NCI-H187 (cell line): ENCODE measurements around the gene CLCN7.
A peak's percentile ranks its signal among the peaks of the same experiment; 100 is the strongest.

ENCODE experiments used
- DNase-seq, 2 experiments: peaks; one replicate each; lab custom pipeline; 2025; lab: John Stamatoyannopoulos, UW

Gene CLCN7, protein sequence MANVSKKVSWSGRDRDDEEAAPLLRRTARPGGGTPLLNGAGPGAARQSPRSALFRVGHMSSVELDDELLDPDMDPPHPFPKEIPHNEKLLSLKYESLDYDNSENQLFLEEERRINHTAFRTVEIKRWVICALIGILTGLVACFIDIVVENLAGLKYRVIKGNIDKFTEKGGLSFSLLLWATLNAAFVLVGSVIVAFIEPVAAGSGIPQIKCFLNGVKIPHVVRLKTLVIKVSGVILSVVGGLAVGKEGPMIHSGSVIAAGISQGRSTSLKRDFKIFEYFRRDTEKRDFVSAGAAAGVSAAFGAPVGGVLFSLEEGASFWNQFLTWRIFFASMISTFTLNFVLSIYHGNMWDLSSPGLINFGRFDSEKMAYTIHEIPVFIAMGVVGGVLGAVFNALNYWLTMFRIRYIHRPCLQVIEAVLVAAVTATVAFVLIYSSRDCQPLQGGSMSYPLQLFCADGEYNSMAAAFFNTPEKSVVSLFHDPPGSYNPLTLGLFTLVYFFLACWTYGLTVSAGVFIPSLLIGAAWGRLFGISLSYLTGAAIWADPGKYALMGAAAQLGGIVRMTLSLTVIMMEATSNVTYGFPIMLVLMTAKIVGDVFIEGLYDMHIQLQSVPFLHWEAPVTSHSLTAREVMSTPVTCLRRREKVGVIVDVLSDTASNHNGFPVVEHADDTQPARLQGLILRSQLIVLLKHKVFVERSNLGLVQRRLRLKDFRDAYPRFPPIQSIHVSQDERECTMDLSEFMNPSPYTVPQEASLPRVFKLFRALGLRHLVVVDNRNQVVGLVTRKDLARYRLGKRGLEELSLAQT

DNA sequence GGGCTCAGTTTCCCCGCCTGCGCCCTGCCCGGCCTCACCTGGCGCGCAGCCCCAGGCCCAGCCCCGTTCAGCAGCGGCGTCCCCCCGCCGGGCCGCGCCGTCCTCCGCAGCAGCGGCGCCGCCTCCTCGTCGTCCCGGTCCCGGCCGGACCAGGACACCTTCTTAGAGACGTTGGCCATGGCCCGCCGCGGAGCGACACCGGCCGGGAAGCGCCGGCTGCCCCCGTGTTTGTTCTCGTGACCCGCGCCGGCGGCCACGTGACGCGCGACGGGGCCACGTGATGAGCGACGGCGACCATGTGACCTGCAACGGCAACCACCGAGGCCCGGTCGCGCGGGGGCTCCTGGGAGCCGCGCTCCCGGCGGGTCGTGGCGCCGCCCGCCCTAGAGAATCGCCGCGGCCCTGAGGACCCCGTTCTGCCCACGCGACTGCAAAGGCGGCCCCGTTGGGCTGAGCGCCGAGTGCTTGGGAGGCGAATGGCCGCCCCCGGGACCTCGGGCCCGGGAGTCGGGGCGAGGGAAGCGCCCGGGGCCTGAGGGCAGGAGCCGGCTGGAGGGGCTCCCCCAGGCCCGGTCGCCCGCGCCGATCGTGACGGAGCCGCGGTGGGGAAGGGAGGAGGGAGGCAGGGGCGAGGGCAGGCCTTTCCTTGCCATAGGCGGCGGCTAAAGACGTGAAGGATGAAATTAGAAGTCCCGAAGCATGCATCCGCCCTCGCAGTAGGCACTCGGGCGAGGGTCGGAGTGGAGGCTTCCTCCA, at the start of gene CLCN7:
TSS of gene CLCN7 (minus strand) at position 233 of the 756 bp plus-strand sequence. CDS start at position 179, 54 bp downstream.
- DNase-seq, result peak; percentile 79 to 86

DNA sequence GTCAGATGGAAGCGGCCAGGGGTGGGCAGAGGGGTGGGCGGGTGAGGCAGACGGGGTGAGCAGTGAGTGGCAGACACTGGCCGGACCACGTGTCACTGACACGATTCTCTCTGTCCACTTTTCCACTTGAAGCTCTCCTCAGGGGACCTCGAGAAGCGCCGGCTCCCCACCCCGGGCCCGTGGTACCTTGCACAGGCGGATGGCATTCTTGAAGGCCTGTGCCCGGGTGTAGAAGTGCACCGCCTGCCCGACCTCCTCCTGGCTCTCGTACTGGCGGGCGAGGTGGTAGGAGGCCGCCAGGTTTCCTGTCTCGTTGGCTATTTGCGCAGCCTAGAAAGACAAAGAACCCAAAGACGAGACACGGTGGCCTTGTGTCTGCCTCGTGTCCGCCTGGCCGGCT, 49.5 kb upstream of the CLCN7 start:
- no peak for DNase-seq

DNA sequence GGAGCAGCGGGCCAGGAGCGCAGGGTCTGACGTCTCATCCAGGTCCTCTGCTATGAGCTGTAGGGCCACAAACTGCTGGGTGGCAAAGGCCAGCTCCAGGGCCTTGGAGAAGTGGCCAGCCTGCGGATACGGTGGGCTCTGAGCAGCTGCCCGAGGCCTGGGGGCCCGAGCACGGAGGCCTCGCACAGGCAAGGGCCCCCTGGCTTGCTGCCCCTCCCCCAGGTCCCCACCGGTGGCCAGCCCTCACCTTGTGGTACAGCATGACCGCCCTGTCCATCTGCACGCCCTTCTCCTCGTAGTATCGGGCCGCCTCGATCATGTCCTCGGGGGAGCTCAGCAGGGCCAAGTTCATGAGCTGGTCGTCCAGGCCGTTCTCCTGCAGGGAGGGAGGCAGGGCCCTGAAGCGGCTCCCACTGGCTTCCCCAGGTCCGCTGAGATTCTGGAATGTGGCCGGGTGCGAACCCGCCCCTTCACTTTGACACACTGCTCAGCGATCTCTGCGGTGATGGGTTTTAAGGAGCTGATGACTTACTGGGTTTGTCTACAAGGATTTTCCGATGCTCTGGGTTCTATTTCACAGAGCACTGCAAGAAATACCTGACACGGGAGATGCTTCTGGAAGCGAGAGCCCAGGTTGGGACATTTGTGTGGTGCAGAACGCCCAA, 48.9 kb upstream of the CLCN7 start:
- no peak for DNase-seq

DNA sequence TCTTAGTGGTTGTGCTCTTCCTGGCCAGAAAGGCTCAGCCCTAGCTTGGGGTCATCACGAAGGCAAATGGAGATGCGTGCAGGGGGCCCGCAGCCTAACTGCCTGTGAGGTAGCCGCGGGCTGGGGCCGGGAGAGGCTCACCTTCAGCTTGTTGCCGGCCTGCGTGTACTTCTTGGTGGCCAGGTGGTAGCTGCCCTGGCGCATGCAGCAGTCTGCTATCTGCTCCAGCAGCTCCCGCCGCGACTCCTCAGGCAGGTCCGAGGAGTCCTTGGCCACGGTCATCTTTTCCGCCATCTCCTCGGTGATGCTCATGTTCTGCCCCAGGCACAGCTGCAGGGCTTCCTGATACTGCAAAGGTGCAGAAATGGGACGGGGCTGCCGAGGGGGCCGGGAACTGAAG, 45.6 kb upstream of the CLCN7 start:
- DNase-seq, result no peak

DNA sequence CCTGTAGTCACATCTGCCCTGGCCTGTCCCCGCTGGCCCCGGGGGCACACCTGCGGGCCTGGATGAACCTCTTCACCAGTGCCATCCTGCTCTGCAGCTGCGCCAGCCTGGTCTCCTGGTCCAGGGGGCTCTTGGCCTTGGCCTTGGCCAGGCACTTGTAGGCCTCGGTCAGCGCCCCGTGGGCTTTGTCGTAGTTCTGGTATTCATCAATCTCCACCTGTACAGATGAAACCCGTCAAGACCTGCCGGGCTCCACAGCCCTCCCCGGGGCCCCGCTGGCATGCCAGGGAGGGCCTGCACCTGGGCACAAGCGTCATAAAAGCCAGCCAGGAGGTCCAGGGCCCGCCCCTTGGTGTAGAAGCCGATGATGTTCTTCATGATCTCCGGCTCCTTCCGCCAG, 45.0 kb upstream of the CLCN7 start:
- DNase-seq, result no peak

DNA sequence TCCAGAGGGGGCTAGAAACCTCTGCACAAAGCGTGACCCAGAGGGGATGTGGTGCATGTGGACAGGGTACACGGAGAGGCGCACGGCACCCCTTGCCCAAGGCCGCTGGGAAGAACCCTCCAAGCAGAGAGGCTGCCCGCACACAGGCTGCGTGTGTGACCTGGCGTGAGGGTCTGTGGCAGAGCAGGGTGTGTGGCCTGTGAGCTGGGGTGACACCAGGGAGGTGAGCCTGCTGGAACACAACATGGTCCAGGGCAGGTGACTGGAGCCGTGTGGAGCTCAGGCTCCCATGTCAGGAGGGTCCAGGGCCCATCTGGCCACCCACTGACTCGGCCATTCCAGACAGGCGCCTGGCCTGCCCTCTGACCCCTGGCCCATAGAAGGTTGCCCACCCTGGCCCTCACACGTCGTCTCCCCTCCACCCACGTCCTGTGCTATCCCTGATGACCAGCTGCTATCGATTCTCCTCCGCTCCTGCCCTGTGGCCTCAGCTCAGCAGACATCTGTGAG, 43.9 kb upstream of the CLCN7 start:
- no peak for DNase-seq

DNA sequence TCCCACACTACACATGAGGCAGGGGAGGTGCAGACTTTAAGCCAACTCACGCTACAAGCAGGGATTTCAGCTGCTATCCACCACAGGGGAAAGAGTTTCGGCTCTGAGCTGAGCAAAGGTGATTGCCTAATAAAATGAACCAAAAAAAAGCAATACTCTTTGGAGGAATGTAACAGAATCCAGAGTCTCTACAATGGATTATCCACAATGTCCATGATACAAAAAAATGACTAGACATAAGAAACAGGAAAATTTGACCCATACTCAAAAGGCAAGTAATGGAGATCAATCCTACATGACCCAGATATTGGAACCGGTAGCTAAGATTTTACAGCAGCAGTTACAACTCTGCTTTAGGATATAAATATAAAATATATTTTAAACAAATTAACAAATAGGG, 39.7 kb upstream of the CLCN7 start:
- DNase-seq, result no peak

DNA sequence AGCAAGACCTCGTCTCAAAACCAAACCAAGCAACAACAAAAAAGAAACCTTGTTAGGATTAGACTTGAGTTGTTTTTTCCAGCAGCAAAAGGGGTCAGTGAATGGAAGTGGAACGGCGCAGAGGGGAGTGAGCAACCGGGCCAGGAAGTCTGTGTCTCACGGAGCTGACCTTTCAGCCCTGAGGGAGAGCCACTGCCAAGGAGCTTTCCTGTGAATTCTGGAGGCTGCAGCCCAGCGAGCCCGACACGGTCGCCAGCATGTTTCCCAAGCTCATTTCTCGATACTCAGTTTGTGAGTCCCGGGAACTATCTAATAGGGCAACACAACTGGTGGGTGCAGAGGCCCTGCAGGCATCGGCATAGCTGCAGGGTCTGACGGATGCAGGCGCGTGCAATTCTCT, 37.9 kb upstream of the CLCN7 start:
- no peak for DNase-seq

DNA sequence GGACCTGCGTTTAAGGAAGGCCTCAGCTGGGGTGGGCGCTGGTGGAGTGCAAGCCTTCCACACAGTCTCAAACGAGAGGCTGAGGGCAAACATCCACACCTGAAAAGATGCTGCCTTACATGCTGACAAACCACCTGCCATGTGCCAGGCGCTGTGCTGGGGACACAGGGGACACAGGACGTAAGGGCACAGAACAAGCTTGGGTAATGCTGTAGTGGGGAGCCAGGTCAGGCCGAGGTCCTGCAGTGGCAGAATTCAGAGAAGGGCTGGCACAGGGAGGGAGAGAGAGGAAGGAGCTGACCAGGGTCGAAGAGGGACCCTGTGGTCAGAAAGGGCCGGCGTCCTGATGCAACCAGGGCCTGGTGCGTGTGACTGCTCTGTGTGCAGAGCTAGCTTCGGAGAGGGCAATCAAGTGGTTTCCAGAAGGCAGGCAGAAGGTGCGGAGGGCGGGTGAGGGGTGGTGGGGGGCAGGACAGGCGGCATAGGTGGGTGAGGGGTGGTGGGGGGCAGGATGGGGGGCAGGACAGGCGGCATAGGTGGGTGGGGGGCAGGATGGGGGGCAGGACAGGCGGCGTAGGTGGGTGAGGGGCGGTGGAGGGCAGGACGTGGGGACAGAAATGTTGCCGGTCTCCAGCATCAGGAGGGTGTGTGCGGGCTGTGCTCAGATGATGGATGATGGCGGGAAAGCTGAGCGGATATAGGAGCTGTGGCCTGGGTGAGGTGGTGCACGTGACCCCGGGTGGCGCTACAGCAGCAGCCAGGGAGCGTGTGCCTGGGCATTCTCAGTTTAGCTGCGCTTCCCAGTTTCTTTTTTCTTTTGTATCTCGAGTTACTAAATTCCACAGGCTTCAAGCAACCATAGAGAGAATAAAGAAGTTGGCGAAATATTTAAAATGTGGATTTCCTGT, 37.1 kb upstream of the CLCN7 start:
- DNase-seq, result no peak

DNA sequence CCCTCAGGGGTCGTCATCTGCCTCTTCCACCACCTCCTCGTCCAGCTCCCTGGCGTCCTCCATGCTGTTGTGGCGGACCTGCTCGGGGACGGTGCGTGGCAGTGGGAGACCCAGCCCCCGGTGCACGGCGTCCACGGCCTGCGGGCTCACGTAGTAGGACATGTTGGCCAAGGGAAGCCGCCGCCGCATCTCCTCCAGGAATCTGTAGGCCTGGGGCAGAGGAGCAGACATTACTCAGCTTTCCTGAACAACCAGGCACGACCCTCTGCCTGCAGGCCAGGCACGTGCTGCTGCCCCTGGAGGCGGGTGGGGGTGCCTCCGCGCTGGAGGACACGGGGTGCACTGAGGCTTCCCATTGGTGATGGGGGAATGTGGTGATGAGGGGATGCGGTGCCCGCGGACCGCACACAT, 36.1 kb upstream of the CLCN7 start:
- no peak for DNase-seq

DNA sequence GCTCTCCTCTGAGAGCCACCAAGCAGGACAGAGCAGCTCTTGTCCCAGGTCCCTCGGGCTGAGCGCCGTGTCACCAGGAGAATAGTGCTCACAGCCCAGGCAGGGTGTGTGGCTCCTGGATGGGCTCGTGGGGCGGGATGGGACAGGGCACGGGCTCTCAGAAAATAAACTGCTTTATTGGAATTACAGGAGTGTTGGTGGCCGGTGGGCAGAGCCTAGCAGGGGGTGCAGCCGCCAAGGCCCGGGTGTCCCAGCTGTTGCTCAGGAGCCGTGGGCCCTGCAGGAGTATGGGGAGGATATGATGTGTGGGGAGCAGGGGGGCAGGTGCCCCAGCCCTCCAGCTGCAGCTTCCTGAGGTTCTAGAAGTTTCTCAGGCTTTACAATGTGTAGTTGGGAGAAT, 35.4 kb upstream of the CLCN7 start:
- no peak for DNase-seq

DNA sequence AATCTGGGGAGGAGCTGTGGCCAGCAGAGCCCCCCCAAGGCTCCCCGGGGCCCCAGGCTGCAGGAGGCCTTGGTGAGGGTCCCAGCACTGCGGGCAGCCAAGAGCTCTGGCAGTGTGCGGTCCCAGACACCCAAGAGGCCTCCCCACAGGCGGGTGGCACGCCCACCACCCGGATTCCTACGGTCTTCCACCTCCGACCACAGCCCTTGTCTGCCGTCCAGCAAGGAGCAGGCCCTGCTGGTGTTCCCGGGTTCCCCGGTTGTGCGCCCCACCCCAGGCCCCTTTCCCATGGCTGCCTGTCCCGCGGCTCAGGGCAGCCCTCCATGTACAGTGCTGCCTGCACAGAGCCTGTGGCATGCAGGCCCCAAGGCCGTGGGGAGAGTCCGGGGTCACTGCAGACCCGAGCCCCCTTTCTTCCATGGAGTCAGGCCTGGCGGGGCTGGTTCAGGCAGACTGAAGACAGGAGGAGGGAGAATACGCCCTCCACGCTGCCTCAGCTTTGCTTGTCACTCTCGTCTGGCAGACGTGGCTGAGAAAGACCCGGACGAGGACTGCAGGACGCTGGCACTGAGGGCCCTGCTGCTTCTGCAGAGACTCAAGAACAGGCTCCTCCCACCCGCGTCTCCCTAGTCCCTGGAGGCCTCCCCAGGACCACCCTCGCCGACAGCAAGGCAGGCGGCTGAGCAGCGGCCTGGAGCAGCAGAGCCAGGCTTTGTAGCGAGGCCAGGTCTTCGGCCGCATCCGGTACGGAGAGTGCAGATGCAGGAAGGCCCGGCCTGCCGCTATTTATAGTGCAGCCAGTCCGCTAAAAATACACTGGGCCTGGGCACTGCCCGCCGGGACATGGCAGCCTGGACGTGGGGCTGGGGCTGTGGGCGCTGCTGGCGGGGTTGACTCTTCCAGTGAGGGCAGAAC, 34.7 kb upstream of the CLCN7 start:
- no peak for DNase-seq

DNA sequence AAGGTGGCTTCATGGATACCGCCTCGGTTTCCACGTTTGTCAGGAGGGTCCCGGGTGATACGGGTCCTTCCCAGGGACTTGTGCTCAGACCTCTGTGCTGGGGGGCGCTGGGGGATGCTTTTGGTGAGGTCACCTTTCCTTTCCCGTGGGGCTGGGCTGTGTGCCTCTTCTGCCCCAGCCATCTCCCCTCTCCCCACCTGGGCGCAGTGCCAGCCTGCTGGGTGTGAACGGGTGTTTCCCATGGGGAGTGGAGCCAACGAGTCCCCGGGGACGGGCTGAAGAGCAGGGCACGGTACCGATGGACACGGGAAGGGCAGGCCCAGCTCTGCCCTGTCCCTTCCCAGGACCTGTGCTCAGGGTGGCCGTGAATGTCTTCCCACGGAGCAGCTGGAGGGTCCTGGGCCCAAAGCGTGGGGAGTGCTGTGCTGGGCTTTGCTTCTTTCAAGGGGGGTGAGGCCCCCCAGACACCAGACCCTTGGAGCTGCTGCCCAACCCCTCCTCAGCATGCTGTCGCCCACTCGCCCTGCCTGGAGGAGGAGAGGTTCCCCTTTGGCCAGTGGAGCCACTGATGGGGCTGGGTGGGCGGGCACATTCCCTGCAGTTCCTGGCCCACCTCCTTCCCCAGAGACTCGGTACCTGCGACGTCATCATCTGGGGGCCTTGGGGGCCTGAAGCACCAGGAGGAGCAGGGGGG, 33.8 kb upstream of the CLCN7 start:
- no peak for DNase-seq

DNA sequence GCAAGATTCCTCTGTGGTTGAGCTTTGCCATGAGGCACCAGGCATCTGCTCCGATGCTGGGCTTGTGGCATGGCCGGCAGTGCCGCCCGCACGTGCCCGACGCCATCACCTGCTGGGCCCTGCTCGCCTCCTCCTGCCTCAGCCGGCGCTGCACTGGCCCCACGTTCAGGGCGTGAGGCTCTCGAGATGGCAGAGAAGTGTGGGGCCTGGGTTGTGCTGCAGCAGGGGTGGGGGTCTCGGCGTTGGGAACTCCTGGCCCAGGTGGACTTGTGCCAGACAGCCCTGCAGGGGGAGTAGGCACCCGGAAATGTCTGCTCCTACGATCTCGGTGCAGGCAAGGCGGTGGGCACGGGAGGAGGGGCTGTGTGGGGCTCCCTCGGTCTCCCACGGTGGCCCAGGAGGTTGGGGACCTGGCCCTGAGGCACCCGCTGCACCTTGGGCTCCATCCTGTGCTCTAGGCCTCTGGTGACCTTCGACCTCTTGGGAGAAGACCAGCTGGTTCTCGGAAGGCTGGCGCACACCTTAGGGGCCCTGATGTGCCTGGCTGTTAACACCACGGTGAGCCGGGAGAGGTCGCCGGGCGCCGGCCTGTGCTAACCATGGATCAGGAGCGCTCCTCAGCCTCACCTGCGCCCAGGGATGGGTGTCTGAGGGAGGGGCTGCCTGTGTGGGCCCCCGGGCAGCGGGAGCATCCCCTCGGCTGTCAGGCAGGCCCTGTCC, 31.8 kb upstream of the CLCN7 start:
- no peak for DNase-seq

DNA sequence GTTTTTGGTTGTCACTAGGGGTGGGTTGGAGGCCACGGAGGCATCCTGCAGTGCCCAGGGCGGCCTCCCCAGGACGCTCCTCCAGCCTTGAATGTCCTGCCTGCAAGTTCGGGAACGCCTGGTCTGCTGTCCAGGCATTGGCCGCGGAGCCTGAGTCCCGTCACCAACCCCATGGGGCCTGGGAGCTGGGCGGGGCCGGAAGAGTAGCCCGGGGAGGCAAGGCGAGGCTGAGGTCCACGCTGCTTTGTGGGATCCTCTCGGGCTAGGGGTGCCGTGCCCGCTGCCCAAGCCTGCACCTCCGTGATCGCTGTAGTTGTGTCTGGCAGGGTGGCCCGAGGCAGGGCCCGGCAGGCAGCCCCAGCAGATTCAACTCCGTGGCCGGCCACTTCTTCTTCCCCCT, 31.1 kb upstream of the CLCN7 start:
- DNase-seq, result no peak

DNA sequence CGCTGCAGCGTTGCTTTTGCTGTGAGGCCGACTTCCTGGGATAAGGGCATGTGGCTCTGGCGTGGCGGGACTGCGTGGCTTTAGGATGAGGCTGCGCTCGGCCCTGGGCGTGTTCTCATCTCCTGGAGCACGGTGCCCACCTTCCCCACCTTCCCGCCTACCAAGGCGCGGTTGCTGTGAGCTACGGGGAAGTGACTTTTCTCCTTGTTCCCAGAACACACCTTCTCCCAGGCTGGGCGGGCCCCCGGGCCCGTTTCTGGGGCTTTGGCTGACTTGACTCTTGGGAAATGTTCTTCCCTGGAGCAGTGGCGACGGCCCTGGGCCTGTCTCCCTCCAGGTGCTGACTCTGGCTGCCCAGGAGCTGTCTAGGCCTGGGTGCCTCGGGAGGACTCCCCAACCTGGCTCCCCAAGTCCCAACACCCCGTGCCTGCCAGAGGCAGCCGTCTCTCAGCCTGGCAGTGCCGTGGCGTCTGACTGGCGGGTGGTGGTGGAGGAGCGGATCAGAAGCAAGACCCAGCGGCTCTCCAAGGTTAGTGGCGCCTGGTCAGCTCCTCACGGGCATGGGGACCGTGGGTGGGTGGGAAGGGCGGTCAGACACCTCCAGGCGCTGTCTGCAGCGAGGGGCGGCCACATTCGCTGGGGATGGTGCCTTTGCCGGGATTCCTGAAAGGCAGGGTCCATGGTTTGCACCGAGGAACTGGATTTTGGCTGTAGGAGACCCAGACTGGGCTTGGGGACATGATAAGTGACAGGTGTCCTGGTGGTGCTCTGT, 30.4 kb upstream of the CLCN7 start:
- DNase-seq, result no peak

DNA sequence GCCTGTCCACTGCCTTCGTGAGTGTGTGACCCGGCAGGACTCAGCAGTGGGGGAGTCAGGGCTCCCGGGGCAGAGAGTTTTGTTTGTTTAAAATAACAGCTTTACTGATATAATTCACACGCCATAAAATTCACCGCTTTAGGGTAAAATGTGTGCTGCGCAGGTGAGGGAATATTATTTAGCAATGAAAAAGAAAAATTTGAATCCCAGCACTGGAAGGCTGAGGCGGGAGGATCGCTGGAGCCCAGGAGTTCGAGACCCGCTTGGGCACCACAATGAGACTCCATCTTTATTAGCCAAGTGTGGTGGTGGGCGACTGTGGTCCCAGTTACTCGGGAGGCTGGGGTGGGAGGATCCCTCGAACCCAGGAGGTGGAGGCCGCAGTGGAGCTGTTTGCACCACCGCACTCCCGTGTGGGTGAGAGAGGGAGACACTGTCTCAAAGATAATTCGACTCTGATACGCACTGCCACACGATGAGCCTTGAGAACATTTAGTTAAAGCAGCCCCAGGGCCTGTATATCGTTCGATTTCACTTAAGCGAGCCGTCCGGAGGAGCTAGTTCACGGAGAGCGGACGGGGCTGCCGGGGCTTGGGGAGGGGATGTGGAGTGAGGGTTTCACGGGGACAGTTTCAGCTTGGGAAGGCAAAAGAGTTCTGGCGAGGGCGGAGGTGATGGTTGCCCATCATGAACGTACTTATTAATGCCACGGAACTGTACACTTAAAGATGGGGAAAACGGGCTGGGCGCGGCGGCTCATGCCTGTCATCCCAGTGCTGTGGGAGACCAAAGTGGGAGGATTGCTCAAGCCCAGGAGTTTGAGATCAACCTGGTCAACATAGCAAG, 28.5 kb upstream of the CLCN7 start:
- no peak for DNase-seq
